HEK293T (cell line): ENCODE measurements around the gene LRRN4CL.

Experiments used
- CTCF ChIA-PET: fragments of 350-600 bp; formaldehyde crosslinking; extraction: SDS; loops from one replicate; lab custom pipeline; 2021; ENCODE audit warnings: antibody characterized with exemption, inconsistent platforms; lab: Yijun Ruan, JAX
- POLR2A ChIA-PET: fragments of 350-600 bp; formaldehyde crosslinking; extraction: SDS; loops from one replicate; lab custom pipeline; 2020; ENCODE audit warnings: antibody characterized with exemption, inconsistent platforms; lab: Yijun Ruan, JAX
- DNase-seq: peaks from one replicate; pipeline ENCODE4 v3.0.0; 2012; ENCODE audit warnings: mixed read lengths; ENCODE audit errors: extremely low spot score
- ARNT ChIP-seq: fragments of 450-650 bp; IDR thresholded peaks from 2 replicates; pipeline ENCODE4 v1.6.1; 2017; ENCODE audit warnings: mild to moderate bottlenecking
- BHLHE40 ChIP-seq: fragments of 450-650 bp; IDR thresholded peaks from 2 replicates; pipeline ENCODE4 v1.6.1; 2016; ENCODE audit warnings: mild to moderate bottlenecking, moderate library complexity, borderline replicate concordance
- CTBP1 ChIP-seq: fragments of 450-650 bp; IDR thresholded peaks from 2 replicates; pipeline ENCODE4 v1.6.1; 2016; ENCODE audit warnings: borderline replicate concordance
- ELF4 ChIP-seq: fragments of 450-650 bp; IDR thresholded peaks from 2 replicates; pipeline ENCODE4 v1.6.1; 2017; ENCODE audit warnings: antibody characterized with exemption
- FOXA1 ChIP-seq: fragments of 450-650 bp; IDR thresholded peaks from 2 replicates; pipeline ENCODE4 v1.6.1; 2016; ENCODE audit warnings: mild to moderate bottlenecking
- FOXK2 ChIP-seq: fragments of 450-650 bp; IDR thresholded peaks from 2 replicates; pipeline ENCODE4 v1.6.1; 2016; ENCODE audit warnings: mild to moderate bottlenecking
- FOXM1 ChIP-seq: fragments of 450-650 bp; IDR thresholded peaks from 2 replicates; pipeline ENCODE4 v1.6.1; 2017; ENCODE audit warnings: mild to moderate bottlenecking, borderline replicate concordance
- HDGF ChIP-seq: fragments of 450-650 bp; IDR thresholded peaks from 2 replicates; pipeline ENCODE4 v1.6.1; 2017; ENCODE audit warnings: antibody characterized with exemption, borderline replicate concordance
- L3MBTL2 ChIP-seq: fragments of 450-650 bp; conservative IDR thresholded peaks from 2 replicates; pipeline ENCODE4 v1.6.1; 2016; ENCODE audit warnings: mild to moderate bottlenecking
- LEF1 ChIP-seq: fragments of 450-650 bp; IDR thresholded peaks from 2 replicates; pipeline ENCODE4 v1.6.1; 2017; ENCODE audit warnings: mild to moderate bottlenecking, borderline replicate concordance
- NFRKB ChIP-seq: fragments of 450-650 bp; IDR thresholded peaks from 2 replicates; pipeline ENCODE4 v1.6.1; 2016; ENCODE audit warnings: mild to moderate bottlenecking, moderate library complexity
- PKNOX1 ChIP-seq: fragments of 450-650 bp; IDR thresholded peaks from 2 replicates; pipeline ENCODE4 v1.6.1; 2016
- SP1 ChIP-seq: fragments of 450-650 bp; IDR thresholded peaks from 2 replicates; pipeline ENCODE4 v1.6.1; 2017
- SUZ12 ChIP-seq: fragments of 450-650 bp; IDR thresholded peaks from 2 replicates; pipeline ENCODE4 v1.6.1; 2016; ENCODE audit warnings: mild to moderate bottlenecking
- TARDBP ChIP-seq: fragments of 450-650 bp; IDR thresholded peaks from 2 replicates; pipeline ENCODE4 v1.6.1; 2016
- ZNF384 ChIP-seq: fragments of 450-650 bp; IDR thresholded peaks from 2 replicates; pipeline ENCODE4 v1.6.1; 2016

The LRRN4CL gene

DNA sequence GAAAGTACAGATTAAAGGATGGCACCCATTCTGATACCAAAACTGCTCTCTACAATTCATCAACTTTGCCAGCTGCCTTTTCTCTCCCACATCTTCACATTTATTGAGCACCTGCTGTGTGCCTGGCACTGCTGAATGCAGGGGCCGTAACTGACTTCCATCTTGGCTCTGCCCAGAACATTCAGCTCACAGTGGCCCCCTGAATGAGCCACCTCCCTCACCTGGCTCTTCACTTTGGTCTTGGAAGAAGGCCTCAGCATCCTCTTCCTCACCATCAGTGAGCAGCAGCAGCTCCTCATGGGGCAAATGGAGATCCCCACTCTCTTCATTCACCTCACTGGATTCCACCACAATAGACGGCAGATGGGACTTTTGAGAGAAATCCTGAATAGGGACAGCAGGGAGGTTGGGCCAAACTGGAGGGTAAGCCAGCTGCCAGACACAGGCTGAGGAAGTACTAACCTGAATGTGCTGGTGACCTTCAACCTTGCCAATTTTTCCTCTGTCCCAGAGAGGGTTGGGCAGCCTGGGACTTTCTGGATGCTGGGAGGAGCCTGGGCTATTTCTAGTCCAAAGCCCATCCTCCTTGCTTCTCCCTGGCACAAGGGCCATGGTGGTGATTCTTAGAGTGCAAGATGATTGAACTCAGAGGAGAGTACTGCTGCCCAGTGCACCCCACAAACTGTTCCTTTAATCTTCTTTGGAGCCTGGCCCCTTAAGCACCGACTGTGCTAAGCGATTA is 19.7 kb downstream of the LRRN4CL start:
- ChIA-PET CTCF (no interaction called here), POLR2A (interaction anchor here (0.6 to 7.2 kb wide), 10 partner anchors 12 to 171 kb away, joined by 3 to 61 read pairs (median 17); partner anchors contain the start of genes HNRNPUL2, INTS5, LRRN4CL and TTC9C)
- TF ChIP-seq ELF4 (no peak), NFRKB (no peak), FOXM1 (no peak), SP1 (no peak)
- DNase-seq = no peak

DNA sequence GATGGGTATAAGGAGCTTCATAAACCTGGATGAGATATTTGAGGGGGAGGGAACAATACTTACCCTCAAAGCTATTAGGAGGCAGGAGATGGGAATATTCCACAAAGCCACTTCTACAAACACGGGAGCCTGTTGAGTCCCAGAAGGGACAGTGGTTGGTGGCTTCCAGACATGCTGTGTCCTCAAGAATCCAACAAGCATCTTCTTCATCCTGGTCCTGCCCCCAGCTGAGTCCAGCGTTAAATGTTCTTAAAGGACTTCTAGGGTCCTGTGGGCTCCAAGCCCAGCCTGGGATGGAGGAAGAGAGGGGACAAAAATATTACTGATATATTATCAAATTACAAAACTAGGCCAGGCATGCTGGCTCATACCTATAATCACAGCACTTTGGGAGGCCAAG is 21.9 kb downstream of the LRRN4CL start:
- no peak for DNase-seq
- POLR2A ChIA-PET = interaction anchor here (1.0 to 7.2 kb wide), 6 partner anchors 11 to 94 kb away, joined by 3 to 61 read pairs (median 9); partner anchors contain the start of genes BSCL2, EEF1G, GNG3 and INTS5
- CTCF ChIA-PET = interaction anchor here (1.2 kb wide), 1 partner anchor 56 kb away, joined by 3 read pairs; no protein-coding TSS in a partner anchor
- TF ChIP-seq ELF4 = no peak
- no peak for TF ChIP-seq FOXK2
- no peak for TF ChIP-seq BHLHE40
- TF ChIP-seq PKNOX1 = no peak
- no peak for TF ChIP-seq ZNF384
- TF ChIP-seq FOXA1 = no peak
- TF ChIP-seq LEF1 = no peak
- no peak for TF ChIP-seq ARNT
- no peak for TF ChIP-seq L3MBTL2
- TF ChIP-seq SUZ12 = no peak
- TF ChIP-seq CTBP1 = no peak
- no peak for TF ChIP-seq SP1
- no peak for TF ChIP-seq NFRKB
- TF ChIP-seq FOXM1 = no peak
- no peak for TF ChIP-seq TARDBP
- no peak for TF ChIP-seq HDGF

- TF ChIP-seq NFRKB (no peak), FOXA1 (no peak), ELF4 (no peak)
- DNase-seq = no peak
- ChIA-PET POLR2A (interaction anchor here (0.8 to 7.2 kb wide), 9 partner anchors 10 to 87 kb away, joined by 5 to 90 read pairs (median 12); partner anchors contain the start of genes B3GAT3, EML3, INTS5 and MTA2), CTCF (no interaction called here)
Measured at GRCh38 chr11:62666259-62666926, 22.9 kb downstream of the LRRN4CL start.

- CTCF ChIA-PET = no interaction called here
- peak; percentile 24; the same call in 1 of the 2 replicates for TF ChIP-seq L3MBTL2
- TF ChIP-seq FOXM1 = no peak
- peak; percentile 18 for DNase-seq
- POLR2A ChIA-PET = interaction anchor here (0.9 to 3.7 kb wide), 23 partner anchors 10 to 216 kb away, joined by 3 to 90 read pairs (median 7); partner anchors contain the start of genes B3GAT3, EEF1G, EML3 and GANAB
Measured at GRCh38 chr11:62665599-62666258, 23.6 kb downstream of the LRRN4CL start.

- CTCF ChIA-PET = no interaction called here
- DNase-seq = peak; percentile 94
- POLR2A ChIA-PET = interaction anchor here (0.7 to 3.7 kb wide), 30 partner anchors 10 to 217 kb away, joined by 3 to 90 read pairs (median 5); partner anchors contain the start of genes B3GAT3, EEF1G, EML3 and GANAB
- TF ChIP-seq BHLHE40 = no peak; the same call in 1 of the 2 replicates
- TF ChIP-seq ELF4 = peak; percentile 93
Measured at GRCh38 chr11:62665075-62665598, 24.2 kb downstream of the LRRN4CL start, which contains the start of the genes C11orf98 and CSKMT. C11orf98 (minus strand) TSS chr11:62665210; CDS start chr11:62665169, 41 bp downstream. CSKMT (plus strand) TSS chr11:62665312; CDS start chr11:62665880, 568 bp downstream.

- TF ChIP-seq NFRKB = no peak
- no peak for TF ChIP-seq BHLHE40
- ChIA-PET CTCF (no interaction called here), POLR2A (interaction anchor here (0.6 to 3.7 kb wide), 29 partner anchors 10 to 377 kb away, joined by 3 to 90 read pairs (median 5); partner anchors contain the start of genes B3GAT3, EEF1G, EML3 and GANAB)
- no peak for DNase-seq
Measured at GRCh38 chr11:62664405-62665074, 24.8 kb downstream of the LRRN4CL start.
